Upper lobe of left lung (tissue), 4 donors: ENCODE data around the gene HSD11B2.

Experiments used
- CTCF ChIP-seq, 6 experiments: fragments of 450-650 bp in 4 of 6; fragments of 200-600 bp in 2 of 6; sonication (generic) in 2 of 6; IDR thresholded peaks; one replicate each; pipeline ENCODE4 v1.5.1; 2016 to 2019; ENCODE audit warnings: antibody characterized with exemption in 6 of 6
- EP300 ChIP-seq, 4 donors: sonication (generic); formaldehyde crosslinking; IDR thresholded peaks; one replicate each; pipeline ENCODE4 v1.5.1; 2017; ENCODE audit warnings: antibody characterized with exemption in 4 of 4, control low read depth in 2 of 4
- POLR2A ChIP-seq, 4 donors: fragments of 450-650 bp; IDR thresholded peaks; one replicate each; pipeline ENCODE4 v1.5.1; 2016 to 2017; ENCODE audit warnings: antibody characterized with exemption in 4 of 4, mild to moderate bottlenecking in 2 of 4

- TF ChIP-seq CTCF (IDR thresholded peaks at IDR 0.05): no peak
- TF ChIP-seq EP300 (IDR thresholded peaks at IDR 0.05): no peak
- no peak for TF ChIP-seq POLR2A (IDR thresholded peaks at IDR 0.05)
Observed at GRCh38 chr16:67437513-67437912, 6.6 kb downstream of the HSD11B2 start.
